HCT116 (cell line): Measurements from ENCODE around the gene TBC1D28.
"Not testable (repeated sequence)": the region's sequence is repeated elsewhere in the genome, so short reads cannot be mapped to it uniquely, and the experiment has no call there.

Source experiments
- CTCF ChIP-seq, 3 experiments: fragments of 200-600 bp in 1 of 3; sonication (generic) in 1 of 3; IDR thresholded peaks in 2 of 3; conservative IDR thresholded peaks in 1 of 3; 2 replicates each; pipeline ENCODE4 v1.5.1; 2012 to 2017; ENCODE audit warnings: low read depth in 2 of 3, low read length in 2 of 3, antibody characterized with exemption in 1 of 3, borderline replicate concordance in 1 of 3, control low read depth in 1 of 3, mild to moderate bottlenecking in 1 of 3, mixed read lengths in 1 of 3, mixed run types in 1 of 3, moderate library complexity in 1 of 3; ENCODE audit not compliant: insufficient read depth in 1 of 3
- FOSL1 ChIP-seq: IDR thresholded peaks from 2 replicates; pipeline ENCODE4 v1.6.1; 2012; ENCODE audit warnings: low read depth
- MAX ChIP-seq: IDR thresholded peaks from 2 replicates; pipeline ENCODE4 v1.6.1; 2012
- POLR2A ChIP-seq: IDR thresholded peaks from 2 replicates; pipeline ENCODE4 v1.7.0; 2011; ENCODE audit warnings: borderline replicate concordance; ENCODE audit not compliant: insufficient read depth, insufficient read length; ENCODE audit errors: extremely low read depth

GRCh38 chr17:18677381-18677780 lies 33.2 kb upstream of the TBC1D28 start:
- TF ChIP-seq CTCF (IDR thresholded peaks at IDR 0.05 in 2 of 3, conservative IDR thresholded peaks at IDR 0.05 in 1 of 3; ENCODE audit: borderline replicate concordance in 1 of 3, insufficient read depth in 1 of 3, low read depth in 2 of 3, low read length in 2 of 3); POLR2A; MAX; FOSL1: not testable (repeated sequence)
